Suprapubic skin (tissue), 4 donors: ENCODE measurements around the gene PPP2R1A.

Source experiments
- POLR2A ChIP-seq, 2 donors: fragments of 450-650 bp; IDR thresholded peaks; one replicate each; pipeline ENCODE4 v1.6.1; 2017; ENCODE audit warnings: antibody characterized with exemption in 2 of 2, mild to moderate bottlenecking in 2 of 2, moderate library complexity in 2 of 2
- POLR2AphosphoS5 ChIP-seq, 3 donors: sonication (generic); formaldehyde crosslinking; IDR thresholded peaks; one replicate each; pipeline ENCODE4 v1.6.1; 2017; ENCODE audit warnings: antibody characterized with exemption in 3 of 3
- TF ChIP-seq, protein P1 (sequence below), 2 donors: fragments of 200-600 bp in 1 of 2; fragments of 450-650 bp in 1 of 2; sonication (generic) in 1 of 2; IDR thresholded peaks; one replicate each; pipeline ENCODE4 v1.5.1; 2016 to 2019; ENCODE audit warnings: antibody characterized with exemption in 2 of 2, mild to moderate bottlenecking in 1 of 2, moderate library complexity in 1 of 2

DNA sequence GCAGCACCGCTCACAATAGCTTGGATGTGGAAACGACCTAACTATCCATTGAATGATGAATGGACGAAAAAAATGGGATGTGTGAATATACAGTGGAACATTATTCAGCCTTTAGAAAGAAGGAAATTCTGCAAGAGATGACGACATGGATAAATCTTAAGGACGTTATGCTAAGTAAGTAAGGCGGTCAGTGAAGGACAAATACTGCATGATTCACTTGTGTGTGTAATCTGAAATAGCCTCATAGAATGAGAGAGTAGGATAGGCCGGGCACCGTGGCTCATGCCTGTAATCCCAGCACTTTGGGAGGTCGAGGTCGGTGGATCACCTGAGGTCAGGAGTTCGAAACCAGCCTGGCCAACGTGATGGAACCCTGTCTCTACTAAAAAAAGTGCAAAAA is 54.2 kb downstream of the PPP2R1A start:
- no peak for TF ChIP-seq POLR2A (IDR thresholded peaks at IDR 0.05)
- TF ChIP-seq, protein P1, sequence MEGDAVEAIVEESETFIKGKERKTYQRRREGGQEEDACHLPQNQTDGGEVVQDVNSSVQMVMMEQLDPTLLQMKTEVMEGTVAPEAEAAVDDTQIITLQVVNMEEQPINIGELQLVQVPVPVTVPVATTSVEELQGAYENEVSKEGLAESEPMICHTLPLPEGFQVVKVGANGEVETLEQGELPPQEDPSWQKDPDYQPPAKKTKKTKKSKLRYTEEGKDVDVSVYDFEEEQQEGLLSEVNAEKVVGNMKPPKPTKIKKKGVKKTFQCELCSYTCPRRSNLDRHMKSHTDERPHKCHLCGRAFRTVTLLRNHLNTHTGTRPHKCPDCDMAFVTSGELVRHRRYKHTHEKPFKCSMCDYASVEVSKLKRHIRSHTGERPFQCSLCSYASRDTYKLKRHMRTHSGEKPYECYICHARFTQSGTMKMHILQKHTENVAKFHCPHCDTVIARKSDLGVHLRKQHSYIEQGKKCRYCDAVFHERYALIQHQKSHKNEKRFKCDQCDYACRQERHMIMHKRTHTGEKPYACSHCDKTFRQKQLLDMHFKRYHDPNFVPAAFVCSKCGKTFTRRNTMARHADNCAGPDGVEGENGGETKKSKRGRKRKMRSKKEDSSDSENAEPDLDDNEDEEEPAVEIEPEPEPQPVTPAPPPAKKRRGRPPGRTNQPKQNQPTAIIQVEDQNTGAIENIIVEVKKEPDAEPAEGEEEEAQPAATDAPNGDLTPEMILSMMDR (IDR thresholded peaks at IDR 0.05) = no peak
- TF ChIP-seq POLR2AphosphoS5 (IDR thresholded peaks at IDR 0.05) = no peak
